NCI-H1930 (cell line): ENCODE results near the gene LRCOL1.

Source experiments
- DNase-seq, 2 experiments: peaks; one replicate each; lab custom pipeline; 2025; lab: John Stamatoyannopoulos, UW

The LRCOL1 gene

GRCh38 chr12:132619071-132619385 is 8.6 kb upstream of the LRCOL1 start:
- no peak for DNase-seq

- no peak for DNase-seq
These were observed 8.3 kb upstream of the LRCOL1 start, which contains the start of gene P2RX2 for GRCh38 chr12:132618683-132619043. TSS of gene P2RX2 (plus strand) at chr12:132618776. CDS start at chr12:132618817, 41 bp downstream.

DNA sequence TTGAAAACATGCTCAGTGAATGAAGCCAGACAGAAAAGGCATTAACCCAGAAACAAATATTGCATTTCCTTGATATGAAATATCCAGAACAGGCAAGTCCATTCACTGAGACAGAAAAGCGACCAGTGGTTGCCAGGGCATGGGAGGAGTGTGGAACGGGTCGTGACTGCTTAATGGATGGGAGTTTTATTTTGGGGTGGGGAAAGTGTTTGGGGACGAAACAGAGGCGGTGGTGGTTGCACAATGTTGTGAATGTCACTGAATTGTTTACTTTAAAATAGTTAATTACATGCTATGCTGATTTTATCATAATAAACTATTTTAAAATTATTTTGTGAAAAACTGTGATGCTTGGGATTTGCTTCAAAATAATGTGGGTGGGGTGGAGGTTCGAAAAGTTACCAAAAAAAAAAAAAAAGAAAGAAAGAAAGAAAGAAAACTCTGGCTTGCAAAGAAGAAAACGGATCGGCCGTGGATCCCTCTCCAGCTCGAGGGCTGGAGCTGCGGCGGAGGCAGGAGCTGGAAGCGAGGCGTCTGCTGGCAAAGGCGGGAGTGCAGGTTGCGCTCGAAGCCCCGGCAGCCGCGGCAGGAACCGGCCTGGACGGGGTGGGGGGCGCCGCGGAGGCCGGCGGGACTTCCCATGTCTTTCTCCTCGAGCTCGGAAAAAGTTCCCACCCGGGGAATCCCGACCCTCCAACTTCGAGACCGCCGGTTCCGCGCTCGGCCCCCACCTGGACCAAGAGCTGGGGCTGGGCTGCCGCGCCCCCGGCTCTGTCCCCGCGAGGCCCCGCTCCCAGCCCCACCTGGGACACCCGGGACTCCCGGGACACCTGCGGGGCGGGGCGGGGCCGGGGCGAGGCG is 7.7 kb upstream of the LRCOL1 start:
- peak; percentile 20 to 24 for DNase-seq

- no peak for DNase-seq
These were observed 6.8 kb upstream of the LRCOL1 start for GRCh38 chr12:132617135-132617701.

DNA sequence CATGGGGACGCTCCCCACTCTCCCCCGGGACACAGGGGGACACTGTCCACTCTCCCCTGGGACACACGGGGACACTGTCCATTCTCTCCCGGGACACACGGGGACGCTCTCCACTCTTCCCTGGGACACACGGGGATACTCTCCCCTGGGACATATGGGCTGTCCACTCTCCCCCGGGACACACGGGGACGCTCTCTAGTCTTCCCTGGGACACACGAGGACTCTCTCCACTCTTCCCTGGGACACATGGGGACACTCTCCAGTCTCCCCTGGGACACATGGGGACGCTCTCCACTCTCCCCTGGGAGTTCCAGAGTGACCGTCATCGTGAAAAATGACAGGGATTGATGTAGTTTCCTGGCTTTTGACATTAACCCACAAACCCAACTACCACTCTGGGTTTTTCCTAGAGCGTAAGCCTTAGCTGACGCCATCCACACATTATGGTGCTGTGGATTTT is 5.2 kb upstream of the LRCOL1 start:
- DNase-seq: no peak

GRCh38 chr12:132614861-132615578 is 4.6 kb upstream of the LRCOL1 start:
- peak; percentile 61 to 75 for DNase-seq

GRCh38 chr12:132614029-132614428 is 3.6 kb upstream of the LRCOL1 start:
- DNase-seq: no peak

GRCh38 chr12:132611620-132612019 is 1.2 kb upstream of the LRCOL1 start:
- DNase-seq: no peak

DNA sequence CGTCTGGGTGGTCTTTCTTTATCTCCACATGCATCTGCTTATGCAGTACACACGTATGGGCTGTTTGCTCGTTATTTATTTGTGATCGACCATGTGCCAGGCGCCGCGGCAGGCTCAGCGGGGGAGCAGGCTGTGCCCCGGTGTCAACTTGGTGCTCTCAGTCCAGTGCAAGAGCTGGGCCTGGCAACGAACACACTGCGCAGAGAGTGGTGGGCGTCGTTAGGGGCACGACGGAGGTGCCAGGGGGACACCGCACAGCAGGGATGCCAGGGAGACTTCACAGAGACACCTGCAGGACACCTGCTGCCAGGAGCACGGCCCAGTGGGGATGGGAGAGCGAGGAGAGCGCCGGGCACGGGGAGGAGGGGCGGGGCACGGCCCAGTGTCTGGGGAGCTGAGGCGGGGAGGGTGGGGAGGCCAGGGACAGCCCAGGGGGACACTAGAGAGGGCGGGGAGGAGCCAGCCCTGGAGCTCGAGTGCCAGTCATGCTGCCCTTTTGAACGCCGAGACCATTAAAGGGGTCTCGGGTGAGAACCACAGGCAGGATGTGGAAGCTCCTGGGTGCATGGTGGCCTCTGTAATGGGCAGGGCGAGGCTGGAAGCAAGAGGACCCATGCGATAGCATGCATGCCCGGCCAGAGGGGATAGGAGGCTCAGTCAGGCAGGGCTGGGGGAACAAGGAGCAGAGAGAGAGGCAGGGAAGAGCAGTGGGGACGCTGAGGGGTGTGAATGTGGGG is 652 bp upstream of the LRCOL1 start:
- no peak for DNase-seq

- no peak for DNase-seq
These were observed 1.9 kb downstream of the LRCOL1 start for GRCh38 chr12:132608231-132609171.

GRCh38 chr12:132606927-132607326 is 3.5 kb downstream of the LRCOL1 start:
- DNase-seq: no peak

GRCh38 chr12:132606466-132606865 is 3.9 kb downstream of the LRCOL1 start:
- DNase-seq: no peak

DNA sequence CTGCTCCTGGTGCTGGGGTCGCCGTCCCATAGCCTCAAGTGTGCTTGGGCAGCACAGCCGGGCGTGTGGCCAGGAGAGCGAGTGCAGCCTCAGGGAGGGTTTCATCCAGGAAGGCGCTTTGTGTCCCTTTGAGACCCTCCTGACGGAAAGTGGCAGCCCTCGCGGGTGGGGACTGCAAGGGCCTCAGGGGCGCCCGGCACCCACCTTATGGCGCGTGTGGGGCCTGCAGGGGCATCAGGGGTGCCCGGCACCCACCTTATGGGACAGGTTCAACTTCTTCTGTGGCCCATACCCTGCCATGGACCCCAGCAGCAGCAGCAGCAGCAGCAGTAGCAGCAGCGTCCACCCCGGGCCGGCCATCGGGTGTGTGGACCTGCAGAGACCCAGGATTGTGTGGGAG is 4.5 kb downstream of the LRCOL1 start:
- no peak for DNase-seq

DNA sequence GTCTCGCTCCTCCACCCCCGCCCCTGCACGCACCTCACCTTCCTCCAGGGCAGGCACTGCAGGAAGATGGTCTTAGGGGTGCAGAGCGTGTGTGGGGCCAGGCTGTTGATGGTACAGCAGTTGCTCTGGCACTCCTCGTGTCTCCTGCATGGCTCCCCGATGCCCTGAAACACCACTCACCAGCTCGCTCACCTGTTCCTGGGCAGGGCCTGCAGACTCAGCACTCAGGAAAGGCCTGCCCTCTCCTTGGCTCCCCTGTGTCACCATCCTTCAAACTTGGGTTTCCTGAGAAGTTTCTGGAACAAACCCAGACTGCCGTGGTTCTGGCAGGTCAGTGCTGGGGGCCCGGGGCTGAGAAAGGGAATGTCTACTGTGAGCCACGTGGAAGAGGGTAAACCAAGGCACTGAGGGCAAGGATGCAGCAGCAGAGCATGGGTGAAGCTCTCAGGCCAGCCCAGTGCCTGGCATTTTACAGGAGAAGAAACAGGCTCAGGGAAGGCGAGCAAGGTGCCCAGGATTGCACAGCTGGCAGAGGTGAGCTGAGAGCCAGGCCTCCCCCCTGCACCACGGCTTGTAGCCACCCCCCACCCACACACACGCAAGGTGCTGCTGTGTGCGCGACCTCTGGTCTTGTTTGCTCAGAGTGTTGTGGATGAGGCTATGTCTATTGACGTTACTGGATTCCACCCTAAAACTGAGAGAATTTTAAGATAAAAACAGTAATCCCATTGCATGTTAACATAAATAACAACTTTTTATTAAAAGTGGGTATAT is 5.5 kb downstream of the LRCOL1 start:
- DNase-seq: no peak

- DNase-seq: no peak
These were observed 6.2 kb downstream of the LRCOL1 start for GRCh38 chr12:132604151-132604618.

DNA sequence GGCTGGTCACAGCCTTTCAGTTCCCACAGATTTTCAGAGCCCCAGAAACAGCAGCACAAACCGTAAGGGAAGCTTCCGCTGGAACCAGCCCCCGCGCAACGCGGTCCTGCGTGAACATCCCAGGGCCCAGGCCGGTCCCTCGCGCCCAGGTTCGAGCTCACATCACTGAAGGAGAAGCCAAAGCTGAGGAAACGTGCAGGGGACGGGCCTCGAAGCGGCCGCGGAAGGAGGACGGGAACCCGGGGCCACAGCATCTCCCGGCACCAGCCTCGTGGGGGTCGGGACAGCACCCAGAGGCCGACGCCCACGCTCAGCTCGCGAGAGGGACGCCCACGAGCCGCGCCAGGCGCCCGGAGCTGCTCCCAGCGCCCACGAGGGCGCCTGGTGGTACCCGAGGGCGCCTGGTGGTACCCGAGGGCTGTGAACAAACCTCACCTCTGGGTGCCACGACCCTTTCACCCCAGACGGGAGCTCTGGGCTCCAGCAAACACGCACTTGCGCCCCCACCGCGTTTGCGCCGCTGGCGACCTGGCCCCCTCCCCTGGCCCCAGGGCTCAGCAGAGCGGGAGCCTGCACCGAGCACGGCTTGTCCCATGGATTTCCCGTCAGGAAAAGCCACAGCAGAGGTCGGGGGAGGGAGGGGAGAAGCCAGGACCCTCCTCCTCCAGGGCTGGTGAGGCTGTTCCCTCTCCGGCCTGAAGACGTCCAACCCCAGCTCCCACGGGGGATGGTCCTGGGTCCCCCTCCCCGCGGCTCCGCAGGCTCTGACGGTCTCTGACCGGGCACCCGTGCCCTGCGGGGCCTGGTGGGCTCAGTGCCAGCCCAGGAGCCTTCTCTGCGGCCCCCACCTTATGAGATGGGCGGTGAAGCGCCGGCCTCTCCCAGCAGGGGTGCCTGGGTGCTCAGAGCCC is 6.9 kb downstream of the LRCOL1 start:
- no peak for DNase-seq

GRCh38 chr12:132602572-132603239 is 7.7 kb downstream of the LRCOL1 start:
- no peak for DNase-seq

- no peak for DNase-seq
These were observed 9.1 kb downstream of the LRCOL1 start for GRCh38 chr12:132601171-132601883.
